HEK293T (cell line): Measurements from ENCODE around the gene APOL4.

Source experiments
- CTBP1 ChIP-seq: fragments of 450-650 bp; IDR thresholded peaks from 2 replicates; pipeline ENCODE4 v1.6.1; 2016; ENCODE audit warnings: borderline replicate concordance
- FOXA1 ChIP-seq: fragments of 450-650 bp; IDR thresholded peaks from 2 replicates; pipeline ENCODE4 v1.6.1; 2016; ENCODE audit warnings: mild to moderate bottlenecking
- FOXK2 ChIP-seq: fragments of 450-650 bp; IDR thresholded peaks from 2 replicates; pipeline ENCODE4 v1.6.1; 2016; ENCODE audit warnings: mild to moderate bottlenecking
- FOXM1 ChIP-seq: fragments of 450-650 bp; IDR thresholded peaks from 2 replicates; pipeline ENCODE4 v1.6.1; 2017; ENCODE audit warnings: mild to moderate bottlenecking, borderline replicate concordance
- HDGF ChIP-seq: fragments of 450-650 bp; IDR thresholded peaks from 2 replicates; pipeline ENCODE4 v1.6.1; 2017; ENCODE audit warnings: antibody characterized with exemption, borderline replicate concordance

DNA sequence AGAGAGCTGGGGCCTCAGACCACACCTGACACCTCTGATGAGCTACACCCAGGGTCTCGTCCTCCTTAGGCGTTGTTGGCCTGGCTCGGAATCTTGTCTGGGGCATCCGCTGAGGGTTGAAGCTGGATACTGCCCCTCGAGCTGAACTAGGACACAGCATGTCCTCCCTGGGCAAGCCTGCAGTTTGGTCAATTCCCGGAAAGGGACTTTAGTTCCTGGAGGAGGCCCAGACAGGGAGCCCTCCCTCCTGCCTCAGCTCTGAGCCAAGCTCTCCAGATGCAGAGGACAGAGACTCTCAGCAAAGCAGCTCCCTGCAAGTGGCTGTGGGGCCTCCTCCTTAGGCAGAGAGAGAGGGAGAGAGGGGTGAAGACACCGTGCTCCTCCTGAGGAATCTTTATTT, 45.9 kb downstream of the APOL4 start:
- TF ChIP-seq FOXK2 (no peak), FOXA1 (no peak), CTBP1 (no peak), HDGF (no peak), FOXM1 (no peak)
